ENCODE measurements around the gene MAFF.
"Not testable (repeated sequence)": the region's sequence is repeated elsewhere in the genome, so short reads cannot be mapped to it uniquely, and the experiment has no call there.

MAFF gene

DNA sequence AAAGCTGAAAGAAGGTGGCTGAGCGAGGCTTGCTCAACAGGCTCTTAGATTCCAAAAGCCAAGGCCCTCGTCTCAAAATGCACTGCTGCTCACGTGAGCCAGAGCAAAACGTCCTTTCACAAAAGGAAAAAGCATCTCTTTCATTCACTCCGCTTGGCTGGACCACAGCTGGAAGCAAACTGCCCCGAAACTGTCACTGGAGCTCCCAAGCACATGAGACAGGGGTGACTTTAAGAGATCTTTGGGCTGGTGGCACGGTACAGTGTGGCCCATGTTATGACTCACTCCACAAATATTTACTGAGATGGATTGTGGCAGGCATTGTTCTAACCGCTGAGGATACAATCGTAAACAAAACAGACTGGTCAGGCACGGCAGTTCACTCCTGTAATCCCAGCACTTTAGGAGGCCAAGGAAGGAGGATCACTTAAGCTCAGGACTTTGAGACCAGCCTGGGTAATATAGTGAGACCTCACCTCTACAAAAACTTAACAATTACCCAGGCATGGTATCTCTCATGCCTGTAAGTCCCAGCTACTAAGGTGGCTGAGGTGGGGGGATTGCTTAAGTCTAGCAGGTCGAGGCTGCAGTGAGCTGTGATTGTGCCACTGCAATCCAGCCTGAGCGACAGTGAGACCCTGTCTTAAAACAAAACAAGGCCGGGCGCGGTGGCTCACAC lies 23.7 kb upstream of the MAFF start:
- DNase-seq: peak; percentile 29

DNA sequence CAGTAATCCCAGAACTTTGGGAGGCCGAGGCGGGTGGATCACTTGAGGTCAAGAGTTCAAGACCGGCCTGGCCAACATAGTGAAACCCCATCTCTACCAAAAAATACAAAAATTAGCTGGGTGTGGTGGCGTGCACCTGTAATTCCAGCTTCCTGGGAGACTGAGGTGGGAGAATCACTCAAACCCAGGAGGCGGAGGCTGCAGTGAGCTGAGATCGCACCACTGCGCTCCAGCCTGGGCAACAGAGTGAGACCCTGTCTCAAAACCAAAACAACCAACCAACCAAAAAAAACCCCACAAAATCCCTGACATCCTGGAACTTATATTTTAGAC lies 23.2 kb upstream of the MAFF start:
- DNase-seq: not testable (repeated sequence)

DNA sequence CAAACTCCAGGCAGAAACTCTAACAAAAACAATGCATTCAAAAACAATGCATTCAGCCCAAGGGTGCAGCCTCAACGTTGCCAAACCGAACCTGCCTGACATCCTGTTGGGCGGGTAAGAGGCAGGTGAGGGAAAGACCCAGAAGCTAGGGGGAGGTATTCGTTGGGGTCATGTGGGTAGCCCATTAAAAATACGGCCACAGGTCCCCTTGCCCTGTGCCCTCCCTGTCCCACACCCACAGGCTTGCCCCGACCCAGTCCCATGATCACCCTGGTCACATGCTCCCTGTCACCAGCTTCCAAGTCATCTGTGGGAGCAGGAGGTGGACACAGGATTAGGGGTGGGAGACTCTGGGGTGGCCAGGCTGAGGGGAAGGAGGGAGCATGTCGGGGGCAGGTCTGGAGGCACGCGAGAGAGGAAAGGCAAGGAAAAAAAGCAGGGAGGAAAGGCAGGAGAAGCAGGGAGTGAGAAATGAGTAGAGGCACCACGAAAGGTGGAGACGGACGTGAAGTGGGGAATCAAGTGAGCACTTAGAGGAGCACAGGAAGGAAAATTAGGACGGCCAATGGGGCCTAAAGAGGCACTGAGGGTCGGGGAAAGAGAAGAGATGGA lies 20.8 kb upstream of the MAFF start:
- no peak for DNase-seq

DNA sequence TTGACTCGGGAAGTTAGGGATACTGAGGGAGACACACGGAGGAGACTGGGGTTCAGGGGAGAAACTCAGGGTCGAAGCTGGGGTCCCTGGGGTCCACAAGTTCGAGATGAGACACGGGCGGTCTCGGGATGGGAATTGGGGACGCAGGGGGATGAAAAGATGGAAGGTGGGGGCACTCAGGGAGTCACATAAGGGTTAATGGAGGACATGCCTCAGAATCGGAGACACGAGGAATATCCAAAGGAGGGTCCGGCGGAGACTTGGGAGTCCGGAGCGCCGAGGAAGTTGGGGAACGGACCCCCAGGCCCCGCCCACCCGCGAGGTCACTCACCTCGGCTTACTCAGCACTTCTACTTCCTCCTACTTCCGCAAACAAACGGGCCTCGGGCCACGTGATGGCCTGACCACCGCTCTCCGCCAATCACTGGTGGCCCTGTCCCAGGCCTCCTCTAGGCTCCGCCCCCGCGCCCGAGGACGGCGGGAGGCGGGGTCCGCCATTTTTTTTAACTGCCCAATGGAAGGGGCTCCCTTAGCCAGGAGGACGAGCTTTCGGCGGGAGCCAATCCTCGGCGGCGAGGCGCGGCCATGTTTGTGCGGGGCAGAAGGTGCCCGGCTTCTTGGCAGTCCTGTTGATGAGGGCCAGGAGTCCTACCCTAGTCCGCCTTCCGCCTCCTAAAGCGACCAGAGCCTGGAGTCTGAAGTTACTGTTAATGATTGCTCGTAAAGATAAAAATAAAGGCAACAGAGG lies 20.2 kb upstream of the MAFF start, which contains the start of gene PLA2G6:
PLA2G6 (minus strand) TSS at position 378 of the 748 bp plus-strand sequence. CDS start 12,404 bp downstream, outside the sequence.
- peak; percentile 97 for DNase-seq

DNA sequence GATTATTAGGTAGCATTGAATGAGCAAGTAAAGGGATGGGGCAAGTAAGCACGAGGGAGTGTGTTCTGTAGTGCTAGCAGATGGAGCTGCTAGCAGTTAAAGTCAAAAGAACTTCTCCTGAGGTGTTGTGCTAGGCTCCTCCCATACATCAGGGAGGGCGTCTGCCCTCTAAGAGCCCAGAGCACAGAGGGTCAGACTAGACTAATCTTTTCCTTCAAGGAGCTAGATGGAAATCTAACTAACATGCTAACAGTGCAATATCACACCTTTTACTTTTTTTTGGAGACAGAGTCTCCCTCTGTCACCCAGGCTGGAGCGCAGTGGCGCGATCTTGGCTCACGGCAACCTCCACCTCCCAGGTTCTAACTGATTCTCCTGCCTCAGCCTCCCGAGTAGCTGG lies 17.0 kb upstream of the MAFF start:
- no peak for DNase-seq

DNA sequence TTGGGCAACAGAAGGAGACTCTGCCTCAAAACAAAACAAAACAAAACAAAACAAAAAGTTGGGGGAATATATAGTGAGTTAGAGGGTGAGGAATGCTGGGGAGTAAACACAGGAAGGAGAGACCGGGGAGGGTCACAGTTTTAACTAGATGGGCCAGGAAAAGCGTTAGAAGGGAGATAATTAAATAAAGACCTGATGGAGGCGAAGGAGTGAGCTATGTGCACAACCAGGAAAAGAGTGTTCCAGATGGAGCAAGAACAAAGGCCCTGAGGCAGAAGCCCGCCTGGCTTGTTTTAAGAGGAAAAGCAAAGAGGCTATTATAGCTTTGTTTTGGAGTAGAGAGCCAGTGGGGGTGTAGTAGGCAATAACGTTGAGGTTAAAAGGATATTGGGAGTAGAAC lies 15.4 kb upstream of the MAFF start:
- no peak for DNase-seq

DNA sequence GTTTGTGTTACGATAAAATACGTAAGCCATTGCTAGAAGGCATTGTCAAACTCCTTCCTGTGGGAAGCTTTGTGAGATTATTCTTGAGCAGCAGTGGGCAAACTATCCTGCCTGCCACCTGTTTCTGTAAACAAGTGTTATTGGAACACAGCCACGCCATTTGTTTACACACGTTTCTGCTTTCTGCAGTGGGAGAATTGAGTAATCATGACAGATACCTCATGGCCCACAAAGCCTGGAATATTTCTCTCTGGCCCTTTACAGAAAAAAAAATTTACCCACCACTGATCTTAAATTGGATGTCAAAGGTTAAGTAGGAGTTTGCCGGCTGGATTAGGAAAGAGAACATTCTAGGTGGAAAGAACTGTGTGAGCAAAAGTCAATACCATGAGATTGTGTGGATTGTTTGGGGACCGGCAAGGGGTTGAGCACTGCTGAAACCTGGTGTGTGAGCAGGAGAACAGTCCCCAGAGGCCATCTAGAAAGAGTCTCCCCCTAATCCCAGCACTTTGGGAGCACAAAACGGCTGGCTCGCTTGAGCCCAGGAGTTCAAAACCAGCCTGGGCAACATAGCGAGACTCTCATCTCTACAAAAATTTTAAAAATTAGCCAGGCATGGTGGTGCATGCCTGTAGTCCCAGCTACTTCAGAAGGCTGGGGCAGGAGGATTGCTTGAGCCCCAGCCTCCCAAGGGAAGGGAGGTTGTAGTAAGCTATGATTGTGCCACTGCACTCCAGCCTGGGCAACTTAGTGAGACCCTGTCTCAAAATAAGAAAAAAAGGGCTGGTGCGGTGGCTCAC lies 14.2 kb upstream of the MAFF start:
- DNase-seq: no peak

DNA sequence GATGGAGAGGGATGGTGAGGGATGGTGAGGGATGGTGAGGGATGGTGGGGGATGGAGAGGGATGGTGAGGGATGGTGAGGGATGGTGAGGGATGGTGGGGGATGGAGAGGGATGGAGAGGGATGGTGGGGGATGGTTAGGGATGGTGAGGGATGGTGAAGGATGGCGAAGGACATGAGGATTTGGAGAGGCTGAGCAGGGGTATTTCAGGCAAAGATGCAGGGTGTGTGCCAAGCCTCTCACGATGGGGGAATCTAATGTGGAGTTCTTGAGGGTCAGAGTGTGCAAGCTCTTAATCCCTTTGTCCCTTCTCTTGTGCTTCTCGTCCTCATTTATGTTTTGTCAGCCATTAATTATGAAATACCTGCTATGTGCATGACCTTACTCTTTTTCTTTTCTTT lies 12.7 kb upstream of the MAFF start:
- no peak for DNase-seq

DNA sequence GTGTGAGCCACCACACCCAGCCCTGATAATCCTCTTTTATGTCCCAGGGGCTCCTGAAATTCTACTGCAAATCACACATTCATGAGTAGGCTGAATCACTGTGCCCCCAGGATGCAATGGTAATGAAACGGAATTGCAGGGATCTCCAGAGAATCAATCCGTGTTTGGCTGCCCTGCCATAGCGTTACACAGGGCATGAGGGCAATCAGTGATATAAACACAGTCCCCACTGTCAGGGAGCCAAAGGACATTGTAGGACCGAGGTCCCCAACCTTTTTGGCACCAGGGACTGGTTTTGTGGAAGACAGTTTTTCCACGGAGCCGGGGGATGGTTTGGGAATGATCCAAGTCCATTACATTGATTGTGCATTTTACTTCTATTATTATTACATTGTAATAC lies 11.2 kb upstream of the MAFF start:
- no peak for DNase-seq

DNA sequence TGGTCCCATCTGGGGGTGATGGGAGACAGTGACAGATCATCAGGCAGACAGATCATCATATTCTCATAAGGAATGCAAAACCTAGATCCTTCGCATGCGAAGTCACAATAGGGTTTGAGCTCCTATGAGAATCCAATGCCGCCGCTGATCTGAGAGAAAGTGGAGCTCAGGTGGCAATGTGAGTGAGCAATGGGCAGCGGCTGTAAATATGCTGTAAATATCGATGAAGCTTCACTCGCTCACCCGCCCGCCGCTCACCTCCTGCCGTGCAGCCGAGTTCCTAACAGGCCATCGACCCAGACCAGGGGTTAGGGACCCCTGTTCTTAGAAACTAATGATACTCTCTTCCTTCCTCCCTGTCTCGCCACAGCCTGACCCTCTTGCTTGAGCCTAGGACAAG lies 10.7 kb upstream of the MAFF start:
- no peak for DNase-seq

DNA sequence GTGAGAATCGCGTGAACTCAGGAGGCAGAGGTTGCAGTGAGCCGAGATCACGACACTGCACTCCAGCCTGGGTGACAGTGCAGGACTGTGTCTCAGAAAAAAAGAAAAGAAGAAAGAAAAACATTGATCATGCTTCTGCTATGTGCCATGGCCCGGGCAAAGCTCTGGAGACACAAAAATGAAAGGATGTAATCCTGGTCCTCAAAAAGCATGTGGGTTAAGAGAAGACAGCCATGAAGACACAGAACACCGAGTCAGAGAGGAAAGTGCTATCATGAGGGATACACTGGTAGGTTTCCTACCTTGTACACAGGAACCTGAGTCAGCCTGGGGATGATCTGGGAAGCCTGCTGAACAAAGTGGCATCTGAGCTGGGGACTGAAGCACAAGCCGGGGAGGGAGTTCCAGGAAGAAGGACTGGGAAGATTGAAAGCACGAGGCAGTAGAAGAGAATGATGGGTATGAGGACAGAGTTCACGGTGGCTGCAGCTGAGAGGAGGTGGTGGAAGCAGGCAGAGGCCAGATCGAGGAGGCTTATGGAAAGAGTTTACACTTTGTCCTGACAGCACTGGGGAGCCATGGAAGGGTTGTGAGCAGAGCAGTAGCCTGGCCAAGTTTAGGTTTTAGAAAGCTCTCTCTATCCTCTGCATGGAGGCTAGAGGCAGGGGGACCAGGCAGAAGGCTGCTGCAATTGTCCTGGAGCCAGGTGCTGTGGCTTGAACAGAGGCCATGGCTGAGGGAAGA lies 9.9 kb upstream of the MAFF start:
- no peak for DNase-seq

DNA sequence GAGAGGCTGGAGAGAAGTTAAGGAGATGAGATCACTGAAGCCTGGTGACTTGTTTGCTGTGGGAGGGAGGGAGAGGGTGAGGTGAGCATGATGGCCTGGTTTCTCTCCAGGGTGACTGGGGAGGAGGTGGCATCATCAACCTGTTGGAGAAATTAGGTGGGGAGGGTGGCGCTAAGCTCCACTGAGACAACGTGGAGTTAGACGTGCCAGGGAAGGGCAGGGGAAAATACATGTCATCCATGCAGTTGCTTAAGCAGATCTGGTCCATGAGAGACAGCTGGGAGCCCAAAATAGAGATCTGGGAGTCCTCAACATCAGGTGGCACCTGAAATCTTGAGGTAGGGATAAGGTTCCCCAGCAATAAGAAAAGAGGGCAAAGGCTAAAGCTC lies 9.3 kb upstream of the MAFF start:
- DNase-seq: no peak

DNA sequence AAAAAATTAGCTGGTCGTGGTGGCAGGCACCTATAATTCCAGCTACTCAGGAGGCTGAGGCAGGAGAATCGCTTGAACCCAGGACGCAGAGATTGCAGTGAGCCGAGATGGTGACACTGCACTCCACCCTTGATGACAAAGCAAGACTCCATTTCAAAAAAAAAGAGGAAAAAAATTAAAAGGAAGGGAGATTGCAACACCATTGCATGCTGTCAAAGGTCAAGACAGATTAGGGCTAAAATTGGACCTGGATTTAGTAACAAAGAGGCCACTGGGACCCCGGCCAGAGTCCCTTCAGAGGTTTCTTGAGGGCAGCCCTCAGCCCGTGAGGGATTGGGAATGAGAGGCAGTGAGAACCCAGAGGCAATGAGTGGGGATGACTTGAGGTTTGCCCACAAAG lies 8.2 kb upstream of the MAFF start:
- DNase-seq: no peak

DNA sequence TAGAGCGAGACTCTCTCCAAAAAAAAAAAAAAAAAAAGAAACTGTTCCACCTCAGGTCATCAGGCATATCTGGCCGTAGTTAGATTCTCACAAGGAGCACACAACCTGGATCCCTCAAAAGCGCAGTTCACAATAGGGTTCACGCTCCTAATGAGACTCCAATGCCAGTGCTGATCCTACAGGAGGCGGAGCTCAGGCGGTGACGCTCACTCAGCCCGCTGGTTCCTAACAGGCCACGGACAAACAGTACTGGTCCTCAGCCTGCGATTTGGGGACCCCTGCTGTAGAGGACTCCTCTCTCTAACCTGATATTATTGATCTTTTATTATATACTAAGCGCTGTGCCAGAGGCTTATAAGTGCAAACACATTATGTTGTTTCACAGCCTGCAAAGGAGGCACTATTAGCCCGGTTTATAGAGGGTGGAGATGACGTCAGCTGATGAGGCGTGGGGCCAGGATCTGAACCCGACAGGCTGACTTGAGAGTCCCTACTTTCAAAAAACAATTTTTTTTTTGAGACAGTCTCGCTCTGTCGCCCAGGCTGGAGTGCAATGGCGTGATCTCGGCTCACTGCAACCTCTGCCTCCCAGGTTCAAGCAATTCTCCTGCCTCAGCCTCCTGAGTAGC lies 4.9 kb upstream of the MAFF start:
- peak; percentile 27 for DNase-seq

DNA sequence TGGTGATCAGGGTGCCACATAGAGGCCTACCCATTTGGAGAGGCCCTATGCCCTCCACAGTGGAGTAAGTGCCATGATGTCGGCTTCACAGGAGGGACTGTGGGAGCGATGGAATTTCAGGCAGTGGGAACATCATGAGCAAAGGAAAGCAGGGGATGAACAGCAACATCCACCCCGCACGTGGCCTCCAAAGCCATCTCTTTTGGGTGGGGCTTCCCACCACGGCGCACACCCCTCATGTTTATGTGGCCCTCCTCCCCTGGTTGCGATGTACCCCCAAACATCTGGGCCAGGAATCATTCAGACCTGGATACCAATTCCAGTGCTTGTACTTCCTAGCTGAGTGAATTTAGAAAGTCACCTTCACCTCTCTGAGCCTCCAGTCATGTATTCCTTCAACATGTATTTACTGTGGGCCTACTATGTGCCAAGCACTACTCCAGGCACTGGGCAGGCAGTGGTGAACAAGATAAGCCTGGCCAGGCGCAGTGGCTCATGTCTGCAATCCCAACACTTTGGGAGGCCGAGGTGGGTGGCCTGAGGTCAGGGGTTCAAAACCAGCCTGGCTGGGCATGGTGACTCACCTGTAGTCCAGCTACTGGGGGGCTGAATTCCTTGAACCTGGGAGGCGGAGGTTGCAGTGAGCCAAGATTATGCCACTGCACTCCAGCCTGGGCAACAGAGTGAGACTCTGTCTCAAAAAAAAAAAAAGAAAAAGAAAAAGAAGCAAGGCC lies 1.8 kb upstream of the MAFF start:
- no peak for DNase-seq

DNA sequence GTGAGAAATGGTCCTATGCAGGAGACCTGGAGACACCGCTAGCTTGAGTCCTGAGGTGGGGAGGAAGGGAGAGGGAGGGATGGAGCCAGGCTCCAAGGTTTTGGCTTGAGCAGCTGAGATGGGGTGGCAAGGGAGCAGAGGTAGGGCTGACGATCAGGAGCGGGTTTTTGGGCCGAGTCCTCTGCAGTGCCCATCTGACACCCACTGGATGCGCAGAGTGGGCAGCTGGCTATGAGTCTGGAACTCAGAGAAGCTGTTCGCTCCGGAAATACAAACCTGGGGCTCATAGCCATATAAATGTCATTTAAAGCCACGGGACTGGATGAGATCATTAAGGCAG lies 453 bp upstream of the MAFF start:
- DNase-seq: no peak

DNA sequence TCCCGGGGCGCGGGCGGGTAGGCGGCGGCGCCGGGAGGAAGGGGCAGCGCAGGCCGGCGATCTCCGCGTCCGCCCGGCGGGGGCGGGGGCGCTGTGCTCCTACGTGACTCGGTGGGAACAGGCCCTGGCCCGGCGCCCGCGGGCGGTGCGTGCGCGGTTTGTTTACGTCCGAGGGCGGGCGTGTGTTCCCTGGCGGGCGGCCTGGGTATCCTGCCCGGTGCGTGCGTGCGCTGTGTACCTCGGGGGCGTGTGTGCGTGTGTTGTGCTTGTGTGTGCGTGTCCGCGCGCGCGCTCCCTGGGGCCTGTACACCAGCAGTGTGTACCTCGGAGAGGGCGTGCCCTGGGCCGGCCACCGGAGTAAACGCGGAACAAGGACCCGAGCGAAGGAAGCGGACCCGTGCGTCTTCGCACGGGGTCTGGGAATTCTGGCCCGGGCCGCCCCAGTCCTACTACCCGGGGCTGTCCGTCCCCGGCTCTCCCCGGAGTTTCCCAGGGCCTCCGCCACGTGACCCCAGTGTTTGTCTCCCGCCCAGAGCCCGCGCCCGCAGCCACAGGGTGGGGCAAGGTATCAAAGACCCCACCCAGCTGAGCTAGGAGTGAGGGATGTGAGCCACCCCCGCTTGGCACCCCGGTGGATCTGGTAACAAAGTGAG lies 769 bp downstream of the MAFF start:
- peak; percentile 38 for DNase-seq

DNA sequence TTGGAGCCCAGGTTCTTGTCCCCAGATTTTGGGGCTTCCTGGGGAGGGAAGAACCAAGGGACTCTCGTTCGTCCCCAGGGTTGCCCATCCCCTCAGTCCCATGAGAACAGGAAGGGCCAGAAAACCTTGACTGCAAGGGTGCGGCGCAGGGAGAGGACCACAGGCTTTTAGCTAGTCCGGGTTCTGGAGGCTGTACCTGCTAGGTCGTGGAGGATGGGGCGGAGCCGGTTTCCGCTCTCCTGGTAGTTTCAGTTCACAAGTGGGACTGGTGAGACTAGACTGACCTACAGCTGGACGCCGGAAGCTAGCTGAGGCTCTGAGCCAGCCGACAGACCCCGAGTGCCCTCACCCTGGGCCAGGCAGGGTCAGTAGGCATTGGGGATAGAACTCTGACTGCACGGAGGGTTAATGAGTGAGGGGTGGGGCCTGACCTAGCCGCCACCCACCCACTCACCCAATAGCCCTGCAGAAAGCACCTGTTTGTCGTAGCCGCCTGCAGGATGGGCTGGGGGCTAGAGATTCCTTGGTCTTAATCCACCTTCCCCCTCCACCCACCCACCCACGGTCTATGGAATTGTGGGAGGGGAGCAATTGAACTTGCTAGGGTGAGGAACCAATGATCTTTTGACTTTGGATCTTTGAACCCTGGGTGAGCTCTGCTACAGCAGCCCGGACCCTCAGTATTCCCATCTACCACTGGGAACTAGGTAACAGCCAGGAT lies 1.5 kb downstream of the MAFF start:
- DNase-seq: peak; percentile 41

DNA sequence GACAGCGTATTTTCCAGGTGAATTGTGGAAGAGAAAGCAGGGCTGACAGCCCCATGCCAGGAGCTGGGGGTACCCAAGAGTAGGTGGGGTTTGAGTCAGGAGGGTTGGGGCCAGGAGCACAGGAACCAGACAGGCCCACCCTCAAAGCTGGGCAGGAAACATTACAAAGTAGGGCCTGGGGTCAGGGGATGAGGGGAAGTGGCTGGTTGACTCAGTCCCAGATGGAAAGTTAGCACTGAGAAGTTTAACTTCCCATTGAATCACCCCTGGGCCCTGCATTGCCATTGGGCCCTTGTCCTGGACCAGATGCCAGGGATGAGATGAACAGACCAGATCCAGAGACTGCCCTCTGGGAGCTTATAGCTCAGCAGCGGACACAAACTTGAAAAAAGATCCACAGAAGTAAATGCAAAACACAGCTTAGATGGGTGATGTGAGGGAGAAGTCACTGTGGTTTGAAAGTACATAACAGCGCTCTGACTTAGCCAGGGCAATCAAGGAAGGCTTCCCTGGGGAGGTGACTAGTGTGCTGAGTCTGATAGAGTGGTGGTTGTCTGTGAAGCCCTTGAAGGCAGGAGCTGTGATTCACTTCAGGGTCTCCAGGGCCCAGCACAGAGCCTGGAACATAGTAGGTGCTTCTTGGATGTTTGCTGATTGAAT lies 2.2 kb downstream of the MAFF start:
- DNase-seq: no peak

DNA sequence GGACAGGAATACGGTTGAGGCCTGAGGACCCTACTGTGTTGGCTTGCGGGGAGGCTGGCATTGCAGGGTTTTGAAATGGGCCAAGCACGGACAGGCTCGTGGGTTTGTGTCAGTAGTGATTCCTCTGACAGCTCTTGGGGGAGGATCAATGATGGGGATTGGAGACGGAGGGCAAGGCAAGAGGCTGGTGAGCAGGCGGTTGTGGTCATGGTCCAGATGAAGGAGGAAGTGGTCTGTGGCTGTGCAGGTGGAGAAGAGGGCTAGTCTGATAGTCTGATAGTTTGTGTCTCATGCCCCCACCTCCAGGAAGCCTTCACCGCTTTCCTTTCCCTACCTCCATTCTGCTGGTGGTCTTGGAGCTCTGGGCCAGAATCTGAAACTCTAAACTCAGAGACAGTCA lies 3.0 kb downstream of the MAFF start:
- DNase-seq: no peak
